H9 (cell line): ENCODE measurements around the gene SELENOI. TPM values are rescaled to one million over a fixed set of nuclear protein-coding genes. Genes with fewer than 3 reads are reported as not detected.

Experiments used
- DNase-seq: peaks from one replicate; pipeline ENCODE4 v3.0.0-alpha.2; 2017
- H2AFZ ChIP-seq: one replicate; pipeline ENCODE4 v1.6.1; 2013; ENCODE audit warnings: mild to moderate bottlenecking, low read length, control low read depth, moderate library complexity
- H2AK5ac ChIP-seq: 2 replicates; pipeline ENCODE4 v1.6.1; 2013; ENCODE audit warnings: low read length, control low read depth, mixed read lengths; ENCODE audit not compliant: insufficient read length
- H2BK120ac ChIP-seq: one replicate; pipeline ENCODE4 v1.6.1; 2013; ENCODE audit warnings: low read depth, mild to moderate bottlenecking, low read length, control low read depth, inconsistent platforms; ENCODE audit not compliant: poor library complexity, severe bottlenecking
- H2BK12ac ChIP-seq: 2 replicates; pipeline ENCODE4 v1.6.1; 2013; ENCODE audit warnings: low read length, control low read depth, mixed read lengths, low read depth; ENCODE audit not compliant: insufficient read length
- H2BK15ac ChIP-seq: 2 replicates; pipeline ENCODE4 v1.6.1; 2013; ENCODE audit warnings: low read depth, low read length, control low read depth
- H2BK20ac ChIP-seq: one replicate; pipeline ENCODE4 v1.6.1; 2013; ENCODE audit warnings: low read depth, mild to moderate bottlenecking, low read length, control low read depth, inconsistent platforms; ENCODE audit not compliant: poor library complexity, severe bottlenecking
- H2BK5ac ChIP-seq: 2 replicates; pipeline ENCODE4 v1.6.1; 2013; ENCODE audit warnings: low read length, control low read depth, mixed read lengths; ENCODE audit not compliant: insufficient read length
- H3K14ac ChIP-seq: 2 replicates; pipeline ENCODE4 v1.6.1; 2013; ENCODE audit warnings: low read length, control low read depth; ENCODE audit not compliant: insufficient read depth
- H3K18ac ChIP-seq: 2 replicates; pipeline ENCODE4 v1.6.1; 2013; ENCODE audit warnings: low read depth, mild to moderate bottlenecking, mixed read lengths, low read length, control low read depth; ENCODE audit not compliant: insufficient read length
- H3K23ac ChIP-seq: 2 replicates; pipeline ENCODE4 v1.6.1; 2013; ENCODE audit warnings: low read length, control low read depth, mixed read lengths, low read depth; ENCODE audit not compliant: insufficient read length
- H3K23me2 ChIP-seq: 2 replicates; pipeline ENCODE4 v1.6.1; 2013; ENCODE audit warnings: low read depth, mild to moderate bottlenecking, mixed read lengths, low read length, control low read depth; ENCODE audit not compliant: insufficient read length, poor library complexity, severe bottlenecking
- H3K27ac ChIP-seq: 2 replicates; pipeline ENCODE4 v1.5.1; 2013; ENCODE audit warnings: low read length, control low read depth, mixed read lengths, low read depth; ENCODE audit not compliant: insufficient read length
- H3K27me3 ChIP-seq: 2 replicates; pipeline ENCODE4 v1.6.1; 2013; ENCODE audit warnings: low read length, control low read depth, inconsistent platforms; ENCODE audit not compliant: insufficient read depth
- H3K4ac ChIP-seq: 2 replicates; pipeline ENCODE4 v1.6.1; 2013; ENCODE audit warnings: low read depth, mild to moderate bottlenecking, control low read depth, inconsistent platforms, low read length, moderate library complexity
- H3K4me1 ChIP-seq: 2 replicates; pipeline ENCODE4 v1.6.1; 2013; ENCODE audit warnings: low read length, control low read depth, inconsistent platforms; ENCODE audit not compliant: insufficient read depth
- H3K4me2 ChIP-seq: 2 replicates; pipeline ENCODE4 v1.6.1; 2013; ENCODE audit warnings: low read length, control low read depth, mixed read lengths; ENCODE audit not compliant: insufficient read length, insufficient read depth
- H3K56ac ChIP-seq: 2 replicates; pipeline ENCODE4 v1.6.1; 2013; ENCODE audit warnings: low read depth, mild to moderate bottlenecking, mixed read lengths, low read length, control low read depth; ENCODE audit not compliant: insufficient read length
- H3K79me1 ChIP-seq: 2 replicates; pipeline ENCODE4 v1.6.1; 2013; ENCODE audit warnings: low read depth, mild to moderate bottlenecking, moderate library complexity, low read length, control low read depth, inconsistent platforms; ENCODE audit not compliant: insufficient read depth, poor library complexity, severe bottlenecking
- H3K79me2 ChIP-seq: 2 replicates; pipeline ENCODE4 v1.6.1; 2013; ENCODE audit warnings: low read length, control low read depth, inconsistent platforms; ENCODE audit not compliant: insufficient read depth
- H3K9ac ChIP-seq: 2 replicates; pipeline ENCODE4 v1.6.1; 2013; ENCODE audit warnings: low read length, control low read depth, mixed read lengths; ENCODE audit not compliant: insufficient read length; ENCODE audit errors: extremely low read depth
- H3K9me3 ChIP-seq: one replicate; pipeline ENCODE4 v1.6.1; 2013; ENCODE audit warnings: low read depth, low read length, inconsistent platforms; ENCODE audit not compliant: control insufficient read depth
- H3T11ph ChIP-seq: one replicate; pipeline ENCODE4 v1.6.1; 2013; ENCODE audit warnings: mild to moderate bottlenecking, low read length, control low read depth, inconsistent platforms
- H4K20me1 ChIP-seq: one replicate; pipeline ENCODE4 v1.6.1; 2013; ENCODE audit not compliant: control insufficient read depth, insufficient read length, insufficient read depth
- H4K5ac ChIP-seq: 2 replicates; pipeline ENCODE4 v1.6.1; 2013; ENCODE audit warnings: low read depth, mild to moderate bottlenecking, mixed read lengths, low read length, control low read depth; ENCODE audit not compliant: insufficient read length
- H4K8ac ChIP-seq: replicated peaks from 2 replicates; pipeline ENCODE4 v1.6.1; 2013; ENCODE audit warnings: low read length, control low read depth, mixed read lengths, low read depth; ENCODE audit not compliant: insufficient read length
- H4K91ac ChIP-seq: 2 replicates; pipeline ENCODE4 v1.6.1; 2013; ENCODE audit warnings: low read depth, mild to moderate bottlenecking, moderate library complexity, mixed read lengths, low read length, control low read depth; ENCODE audit not compliant: insufficient read length
- H3K27ac Mint-ChIP-seq, 3 experiments: 2 replicates in 2 of 3; 3 replicates in 1 of 3; pipeline ENCODE4 v1.8.0; 2020 to 2021; ENCODE audit warnings: mixed read lengths in 3 of 3, mild to moderate bottlenecking in 1 of 3, moderate library complexity in 1 of 3
- H3K27me3 Mint-ChIP-seq: 2 replicates; pipeline ENCODE4 v1.8.0; 2021; ENCODE audit warnings: low read depth, mild to moderate bottlenecking, moderate library complexity, mixed read lengths
- H3K36me3 Mint-ChIP-seq, 3 experiments: 2 replicates in 2 of 3; 3 replicates in 1 of 3; pipeline ENCODE4 v1.8.0; 2020 to 2021; ENCODE audit warnings: low read depth in 3 of 3, mixed read lengths in 3 of 3; ENCODE audit not compliant: insufficient read depth in 1 of 3
- H3K4me1 Mint-ChIP-seq, 2 experiments: 2 replicates each; pipeline ENCODE4 v1.8.0; 2020; ENCODE audit warnings: mixed read lengths in 2 of 2
- H3K4me3 Mint-ChIP-seq, 2 experiments: 2 replicates in 1 of 2; 3 replicates in 1 of 2; pipeline ENCODE4 v1.8.0; 2020 to 2021; ENCODE audit warnings: mild to moderate bottlenecking in 2 of 2, mixed read lengths in 2 of 2, moderate library complexity in 1 of 2
- H3K9me3 Mint-ChIP-seq, 2 experiments: 2 replicates in 1 of 2; 3 replicates in 1 of 2; pipeline ENCODE4 v1.8.0; 2020; ENCODE audit warnings: mild to moderate bottlenecking in 2 of 2, mixed read lengths in 2 of 2, moderate library complexity in 1 of 2
- WGBS: extraction: QIAGEN DNeasy Blood & Tissue Kit; methylation state at CpG from one replicate; pipeline ENCODE4 v1.1.7; 2013; ENCODE audit warnings: missing lambda C conversion rate, low lambda C conversion rate, mixed read lengths; ENCODE audit not compliant: insufficient read length; ENCODE audit errors: extremely low coverage; 5-methylcytosine and 5-hydroxymethylcytosine counted together
- total RNA-seq: library from RNA; stranded (reverse); gene quantifications from 2 replicates; pipeline ENCODE4 v1.2.1, GENCODE V29; 2021
- TF ChIP-seq, protein P1 (sequence below): fragments of 200-600 bp; sonication (generic); conservative IDR thresholded peaks from 3 replicates; pipeline ENCODE4 v1.8.0; 2021; ENCODE audit warnings: antibody characterized with exemption, mild to moderate bottlenecking

Gene SELENOI
- total RNA-seq, 1 experiment from 2014 or later, result 41.9 TPM

DNA sequence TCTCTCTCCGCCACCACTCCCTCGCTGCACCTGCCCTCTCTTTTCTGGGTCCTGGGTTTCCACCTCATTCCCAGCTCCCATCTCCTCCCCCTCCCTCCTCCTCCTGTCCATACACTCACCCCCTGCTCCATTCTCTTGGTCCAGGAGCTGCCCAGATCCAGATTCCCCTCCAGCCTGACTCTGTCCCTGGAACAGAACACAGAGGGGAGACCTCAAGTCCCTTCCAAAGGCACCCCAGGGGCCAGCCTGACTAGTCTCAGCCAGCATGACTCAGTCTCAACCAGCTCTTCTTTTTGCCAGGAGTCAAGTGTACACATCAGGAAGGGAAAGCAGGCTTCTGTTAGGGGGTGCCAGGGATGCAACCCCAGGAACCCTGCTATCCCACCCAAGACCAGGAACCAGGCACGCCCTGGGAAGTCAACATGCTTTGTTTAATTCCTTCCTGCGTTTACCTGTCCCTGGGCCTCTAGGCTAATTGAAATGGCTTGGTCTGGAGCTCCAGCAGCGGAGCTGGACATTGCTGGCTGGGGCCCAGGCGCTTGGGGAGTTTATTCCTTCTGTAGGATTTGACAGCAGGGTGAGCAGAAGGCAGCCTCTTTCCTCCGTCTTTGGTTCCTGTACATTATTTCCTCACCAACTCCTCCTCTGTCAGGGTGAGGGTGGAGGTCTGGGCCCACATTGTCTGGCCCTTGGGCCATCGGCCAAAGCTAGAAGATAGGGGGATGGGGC, 28.4 kb upstream of the SELENOI start:
- H3K23ac ChIP-seq, result no peak overlapping the region
- no peaks in the 10 kb centered on the region for H3K79me2 ChIP-seq
- no peak overlapping the region for H4K91ac ChIP-seq
- no peak overlapping the region for H3K4me2 ChIP-seq
- no peak overlapping the region for H2BK120ac ChIP-seq
- no peak overlapping the region for H3K4ac ChIP-seq
- Mint-ChIP-seq H3K27ac (peak overlapping the region; percentile 44 to 76 (median 44); a peak in 5 of 7 replicates), H3K4me1 (peaks cover 30 to 40% of the 10 kb centered on the region in 2 experiments), H3K36me3 (no peaks in the 10 kb centered on the region; a peak in 1 of 7 replicates), H3K4me3 (no peak overlapping the region; a peak in 1 of 5 replicates), H3K27me3 (no peaks in the 10 kb centered on the region), H3K9me3 (no peaks in the 10 kb centered on the region)
- no peak overlapping the region for H3K56ac ChIP-seq
- no peak overlapping the region for H3K27ac ChIP-seq
- H2BK20ac ChIP-seq, result no peak overlapping the region
- no peaks in the 10 kb centered on the region for H3K79me1 ChIP-seq
- no peak overlapping the region for H3T11ph ChIP-seq
- H3K27me3 ChIP-seq, result no peaks in the 10 kb centered on the region
- no peak overlapping the region for H3K9ac ChIP-seq
- no peak overlapping the region for H2BK5ac ChIP-seq
- TF ChIP-seq, protein P1, sequence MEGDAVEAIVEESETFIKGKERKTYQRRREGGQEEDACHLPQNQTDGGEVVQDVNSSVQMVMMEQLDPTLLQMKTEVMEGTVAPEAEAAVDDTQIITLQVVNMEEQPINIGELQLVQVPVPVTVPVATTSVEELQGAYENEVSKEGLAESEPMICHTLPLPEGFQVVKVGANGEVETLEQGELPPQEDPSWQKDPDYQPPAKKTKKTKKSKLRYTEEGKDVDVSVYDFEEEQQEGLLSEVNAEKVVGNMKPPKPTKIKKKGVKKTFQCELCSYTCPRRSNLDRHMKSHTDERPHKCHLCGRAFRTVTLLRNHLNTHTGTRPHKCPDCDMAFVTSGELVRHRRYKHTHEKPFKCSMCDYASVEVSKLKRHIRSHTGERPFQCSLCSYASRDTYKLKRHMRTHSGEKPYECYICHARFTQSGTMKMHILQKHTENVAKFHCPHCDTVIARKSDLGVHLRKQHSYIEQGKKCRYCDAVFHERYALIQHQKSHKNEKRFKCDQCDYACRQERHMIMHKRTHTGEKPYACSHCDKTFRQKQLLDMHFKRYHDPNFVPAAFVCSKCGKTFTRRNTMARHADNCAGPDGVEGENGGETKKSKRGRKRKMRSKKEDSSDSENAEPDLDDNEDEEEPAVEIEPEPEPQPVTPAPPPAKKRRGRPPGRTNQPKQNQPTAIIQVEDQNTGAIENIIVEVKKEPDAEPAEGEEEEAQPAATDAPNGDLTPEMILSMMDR, result no peak
- no peak for DNase-seq
- H2BK12ac ChIP-seq, result no peak overlapping the region
- no peak overlapping the region for H4K5ac ChIP-seq
- no peaks in the 10 kb centered on the region for H4K20me1 ChIP-seq
- WGBS, result no CpG with 5 or more reads among the region's 8 CpGs
- no peak overlapping the region for H3K18ac ChIP-seq
- no peaks in the 10 kb centered on the region for H3K23me2 ChIP-seq
- H2BK15ac ChIP-seq, result no peak overlapping the region
- H3K9me3 ChIP-seq, result no peaks in the 10 kb centered on the region
- no peak overlapping the region for H3K14ac ChIP-seq
- peaks cover 7% of the 10 kb centered on the region; the same call in 1 of the 2 replicates for H3K4me1 ChIP-seq
- H2AK5ac ChIP-seq, result no peak overlapping the region
- H2AFZ ChIP-seq, result no peak overlapping the region
- no peak overlapping the region for H4K8ac ChIP-seq
